CD1c-positive myeloid dendritic cell (primary cell): ENCODE results near the gene HDLBP.
A peak's percentile ranks its signal among the peaks of the same experiment; 100 is the strongest.

ENCODE experiments used
- DNase-seq: peaks from one replicate; pipeline ENCODE4 v3.0.0-alpha.2; 2016; ENCODE audit errors: extremely low spot score

The HDLBP gene

DNA sequence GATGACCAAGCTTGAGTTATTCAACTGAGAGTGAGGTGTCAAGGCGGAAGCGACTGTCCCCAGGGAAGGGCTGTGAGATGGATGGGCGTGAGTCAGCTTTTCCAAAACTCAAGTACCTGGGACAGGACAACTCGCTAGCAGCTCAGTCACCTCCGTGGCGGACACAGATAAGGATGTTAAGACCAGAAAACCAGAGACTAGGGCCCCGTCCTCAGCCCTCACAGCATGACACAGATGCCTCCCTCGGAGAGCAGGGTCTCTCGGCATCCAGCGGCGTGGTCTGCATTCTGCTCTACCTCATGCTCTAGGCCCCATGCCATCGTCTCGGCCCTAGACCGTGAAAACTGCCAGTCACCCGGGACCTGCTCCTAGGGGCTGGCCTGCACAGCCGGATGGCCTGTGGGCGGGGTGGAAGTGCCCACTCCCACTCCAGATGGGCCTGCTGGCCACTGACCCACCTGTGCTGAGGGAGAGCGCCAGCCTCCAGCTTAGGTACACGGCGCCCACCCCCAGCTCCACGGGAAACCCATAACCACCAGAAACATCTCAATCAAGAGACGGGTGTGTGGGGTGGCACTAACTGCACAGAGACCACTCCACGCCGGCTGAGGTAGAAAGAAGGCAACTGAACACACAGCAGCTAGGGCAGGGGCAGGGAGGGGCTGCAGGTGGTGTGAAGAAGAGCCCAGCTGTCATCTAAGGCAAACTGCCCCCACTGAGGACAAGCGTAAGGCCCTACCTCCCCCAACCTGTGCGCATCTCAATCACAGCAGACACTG is 87.2 kb downstream of the HDLBP start:
- DNase-seq = no peak

- DNase-seq = no peak
Measured at GRCh38 chr2:241227594-241227993, 87.9 kb downstream of the HDLBP start.

DNA sequence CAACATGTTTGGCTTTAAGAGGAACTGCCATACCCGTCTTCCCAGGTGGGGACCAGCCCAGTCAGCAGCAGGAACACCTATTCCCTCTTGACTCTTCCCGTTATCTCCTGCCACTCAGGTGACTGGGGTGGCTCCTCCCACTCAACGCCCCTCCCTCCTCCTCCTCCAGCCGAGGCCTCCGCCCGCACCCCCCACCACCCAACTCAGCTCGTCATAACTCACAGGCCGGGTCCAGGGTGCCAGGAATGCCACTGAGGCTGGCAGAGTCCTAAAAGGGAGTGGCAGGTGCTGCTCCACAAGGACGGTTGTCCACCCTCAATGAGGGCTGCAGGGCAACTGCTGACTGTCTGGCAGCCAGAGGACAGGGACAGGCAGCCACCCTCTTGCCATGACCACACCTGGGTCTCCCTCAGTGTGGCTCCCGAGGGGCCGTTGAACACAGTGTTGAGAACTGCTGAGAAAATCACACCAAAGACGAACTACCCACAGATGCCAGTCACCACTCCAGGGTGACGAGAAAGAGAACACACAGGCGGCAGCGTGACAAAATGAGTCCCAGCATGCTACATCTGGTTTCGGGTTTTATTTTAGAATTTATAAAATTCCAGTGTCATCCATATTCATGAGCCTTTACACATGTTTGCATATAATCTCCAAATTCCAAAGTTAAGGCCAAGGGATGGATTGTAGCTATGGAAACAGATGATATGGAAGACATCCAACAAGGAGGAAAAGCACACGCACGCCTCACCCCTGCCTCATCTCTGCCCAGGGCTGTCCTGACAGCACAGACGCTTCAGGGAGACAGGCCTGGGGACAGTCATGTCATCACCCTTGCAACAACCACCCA is 88.5 kb downstream of the HDLBP start:
- no peak for DNase-seq

GRCh38 chr2:241225983-241226382 is 89.5 kb downstream of the HDLBP start:
- no peak for DNase-seq

DNA sequence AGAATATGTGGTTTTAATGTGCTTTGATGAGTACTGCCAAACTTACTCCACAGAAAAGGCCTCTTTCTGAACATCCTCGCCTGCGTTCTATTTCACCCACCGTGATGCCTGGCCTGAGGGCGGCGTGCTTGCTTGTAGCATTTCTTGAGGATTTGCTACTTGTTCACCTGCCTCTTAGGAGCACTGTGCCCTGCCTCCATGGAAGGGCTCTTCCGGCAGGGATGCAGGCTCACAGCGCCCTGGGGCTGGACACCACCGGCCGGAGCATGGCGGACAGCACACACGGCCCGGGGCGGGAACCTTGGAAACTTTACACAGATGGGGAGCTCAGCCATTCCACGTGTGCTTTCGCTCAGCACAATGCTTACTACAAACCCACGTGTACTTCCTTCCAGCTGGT is 89.9 kb downstream of the HDLBP start:
- DNase-seq = no peak

DNA sequence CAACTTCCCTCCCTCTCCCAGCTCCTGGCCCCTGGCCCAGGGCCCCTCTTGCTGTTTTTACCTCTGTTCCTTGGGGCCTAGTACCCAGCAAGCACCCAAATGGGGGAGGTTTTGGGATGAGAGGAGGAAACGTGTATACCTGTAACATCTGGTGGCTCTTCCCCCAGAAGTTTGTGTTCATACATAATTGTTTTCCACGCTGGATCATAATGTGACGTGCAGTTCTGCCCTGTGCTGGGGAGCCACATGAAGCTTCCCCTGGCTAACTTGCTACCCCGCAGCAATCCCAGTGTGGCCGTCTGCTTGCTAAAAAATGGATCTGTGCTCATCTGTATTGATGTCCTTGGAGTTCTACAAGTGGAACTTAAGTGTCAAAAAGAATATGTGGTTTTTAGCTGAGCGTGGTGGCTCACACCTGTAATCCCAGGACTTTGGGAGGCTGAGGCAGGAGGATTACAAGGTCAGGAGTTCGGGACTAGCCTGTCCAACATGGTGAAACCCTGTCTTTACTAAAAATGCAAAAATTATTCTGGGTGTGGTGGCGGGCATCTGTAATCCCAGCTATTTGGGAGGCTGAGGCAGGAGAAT is 90.5 kb downstream of the HDLBP start:
- DNase-seq = no peak

DNA sequence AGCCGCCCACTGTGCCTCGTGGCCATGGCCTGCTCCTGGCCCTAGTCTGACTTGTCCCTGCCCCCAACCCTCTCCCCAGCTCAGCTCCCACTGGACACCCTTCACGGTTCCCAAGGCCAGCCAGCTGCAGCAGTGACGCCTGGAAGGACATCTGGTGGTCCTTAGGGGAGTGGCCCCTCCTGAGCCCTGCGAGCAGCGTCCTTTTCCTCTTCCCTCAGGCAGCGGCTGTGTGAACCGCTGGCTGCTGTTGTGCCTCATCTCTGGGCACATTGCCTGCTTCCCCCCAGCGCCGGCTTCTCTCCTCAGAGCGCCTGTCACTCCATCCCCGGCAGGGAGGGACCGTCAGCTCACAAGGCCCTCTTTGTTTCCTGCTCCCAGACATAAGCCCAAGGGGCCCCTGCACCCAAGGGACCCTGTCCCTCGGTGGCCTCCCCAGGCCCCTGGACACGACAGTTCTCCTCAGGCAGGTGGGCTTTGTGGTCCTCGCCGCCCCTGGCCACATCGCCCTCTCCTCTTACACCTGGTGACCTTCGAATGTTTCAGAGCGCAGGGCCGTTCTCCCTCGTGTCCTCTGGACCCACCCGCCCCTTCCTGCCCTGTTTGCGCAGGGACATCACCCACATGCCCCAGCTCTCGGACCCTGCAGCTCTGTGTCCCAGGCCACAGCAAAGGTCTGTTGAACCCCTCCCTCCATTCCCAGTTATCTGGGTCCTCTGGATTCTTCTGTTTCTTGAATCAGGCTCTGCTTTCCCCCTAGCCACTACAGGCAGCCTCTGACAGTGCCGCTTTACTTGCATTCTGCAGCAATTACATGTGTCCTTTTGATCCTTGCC is 91.2 kb downstream of the HDLBP start:
- no peak for DNase-seq

DNA sequence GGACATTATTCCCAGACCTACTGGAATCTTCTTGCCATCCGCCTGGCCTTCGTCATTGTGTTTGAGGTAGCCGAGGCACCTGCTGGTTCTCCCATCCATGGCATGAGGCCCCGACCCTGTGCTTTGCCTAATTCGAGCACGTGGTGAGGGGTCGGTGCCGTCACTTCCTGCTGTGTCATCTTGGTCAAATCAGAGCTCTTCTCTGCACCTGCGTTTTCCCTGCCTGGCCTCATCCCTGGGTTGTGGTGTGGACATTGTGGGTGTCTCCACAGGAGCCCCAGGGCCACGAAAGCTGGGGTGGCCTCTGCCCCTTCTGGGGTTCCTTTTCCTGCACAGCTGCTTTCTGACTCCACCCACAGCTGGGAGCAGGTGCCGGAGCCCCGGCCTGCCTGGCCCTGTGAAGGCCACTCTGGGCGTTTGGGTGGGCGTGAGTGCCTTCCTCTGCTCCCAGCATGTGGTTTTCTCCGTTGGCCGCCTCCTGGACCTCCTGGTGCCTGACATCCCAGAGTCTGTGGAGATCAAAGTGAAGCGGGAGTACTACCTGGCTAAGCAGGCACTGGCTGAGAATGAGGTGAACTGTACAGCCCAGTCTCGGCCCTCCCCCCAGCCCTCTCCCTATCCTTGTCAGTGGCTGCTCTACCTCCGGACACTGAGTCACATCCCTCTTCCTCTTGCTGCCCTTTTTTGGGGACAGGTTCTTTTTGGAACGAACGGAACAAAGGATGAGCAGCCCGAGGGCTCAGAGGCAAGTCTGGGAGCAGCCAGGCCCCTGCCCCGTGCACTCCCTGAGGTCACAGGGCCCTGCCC is 92.1 kb downstream of the HDLBP start:
- peak; percentile 20 for DNase-seq

- DNase-seq = no peak
Measured at GRCh38 chr2:241219856-241220356, 95.6 kb downstream of the HDLBP start.

DNA sequence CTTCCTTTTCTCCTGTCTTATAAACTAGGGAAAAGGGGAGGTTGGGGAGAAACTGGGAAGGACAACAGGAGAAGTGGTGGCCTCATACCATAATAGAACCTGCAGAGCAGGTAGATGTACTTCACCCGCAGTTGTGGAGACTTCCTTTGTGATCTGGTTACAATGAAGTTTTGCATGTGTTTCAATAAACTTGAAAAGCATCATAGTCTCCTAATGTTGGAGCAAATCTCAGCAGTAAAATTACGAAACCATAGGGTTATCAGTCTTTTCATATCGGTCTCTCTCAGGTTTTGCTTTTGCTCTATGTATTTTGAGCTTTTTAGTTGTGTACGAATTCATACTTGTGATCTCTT is 96.5 kb downstream of the HDLBP start:
- DNase-seq = no peak

- DNase-seq = peak; percentile 76
Measured at GRCh38 chr2:241218131-241219029, 97.1 kb downstream of the HDLBP start.

GRCh38 chr2:241217320-241218031 is 98.0 kb downstream of the HDLBP start:
- DNase-seq = peak; percentile 67

DNA sequence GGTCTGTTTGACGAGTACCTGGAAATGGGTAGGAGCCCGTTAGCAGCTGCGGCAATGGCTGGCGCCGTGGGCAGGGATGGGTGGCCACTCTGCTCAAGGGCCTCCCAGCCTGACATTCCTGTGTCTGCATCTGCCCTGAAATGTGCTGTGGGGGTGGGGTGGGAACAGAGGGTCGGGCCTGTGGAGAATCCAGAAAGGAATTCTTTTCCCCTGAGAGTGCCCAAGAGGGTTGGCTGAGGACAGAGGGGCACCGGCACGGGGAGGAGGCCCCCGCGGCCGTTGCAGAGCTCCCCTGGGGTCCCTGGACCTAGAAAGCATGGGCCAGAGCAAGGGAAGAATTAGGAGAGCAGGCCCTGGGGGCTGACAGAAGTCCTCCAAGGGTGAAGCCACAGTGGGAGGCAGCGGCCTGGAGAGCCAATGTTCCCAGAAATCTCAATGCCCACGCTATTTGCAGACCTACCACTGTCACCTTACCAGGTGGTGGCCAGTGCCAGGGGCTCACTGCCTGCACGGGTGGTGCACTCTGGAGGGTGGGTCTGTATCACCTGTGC is 99.2 kb downstream of the HDLBP start:
- no peak for DNase-seq

- no peak for DNase-seq
Measured at GRCh38 chr2:241215421-241215820, 100.1 kb downstream of the HDLBP start.

DNA sequence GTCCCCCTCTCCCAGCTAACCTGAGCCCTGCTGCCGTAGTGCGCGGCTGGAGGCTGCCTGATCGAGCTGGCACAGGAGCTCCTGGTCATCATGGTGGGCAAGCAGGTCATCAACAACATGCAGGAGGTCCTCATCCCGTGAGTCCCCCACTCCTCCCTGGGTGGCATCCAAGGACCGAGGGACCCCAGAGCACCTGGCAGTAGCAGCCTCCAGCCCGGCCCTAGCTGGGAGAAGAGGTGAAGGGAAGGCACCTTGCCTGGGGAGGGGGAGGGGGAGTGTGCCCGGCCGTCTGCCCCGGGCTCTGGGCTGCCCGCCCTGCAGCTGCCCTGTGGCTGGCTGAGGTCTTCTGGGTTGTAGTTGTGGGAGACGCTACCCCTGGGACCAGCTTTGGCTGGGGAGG is 100.7 kb downstream of the HDLBP start:
- DNase-seq = no peak

DNA sequence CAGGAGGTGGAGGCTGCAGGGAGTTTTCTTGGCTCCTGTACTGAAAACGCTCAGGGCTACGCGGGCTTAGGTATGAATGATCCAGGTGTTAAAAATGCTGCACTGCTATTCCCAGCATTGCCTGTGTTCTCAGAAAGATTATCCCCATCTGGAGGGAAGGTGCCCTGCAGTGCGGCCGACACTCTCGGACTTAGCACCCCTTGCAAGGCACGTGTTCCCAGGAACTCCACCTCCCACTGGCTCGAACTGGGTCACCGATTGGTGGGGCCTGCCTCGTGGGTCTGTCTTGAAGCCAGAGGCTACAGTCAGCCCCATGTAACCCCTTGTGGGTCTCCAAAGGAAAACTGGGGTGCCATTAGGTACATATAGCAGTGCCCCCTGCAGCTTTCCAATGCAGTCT is 101.3 kb downstream of the HDLBP start:
- no peak for DNase-seq

GRCh38 chr2:241213567-241213966 is 101.9 kb downstream of the HDLBP start:
- no peak for DNase-seq

GRCh38 chr2:241213041-241213440 is 102.4 kb downstream of the HDLBP start:
- DNase-seq = no peak

DNA sequence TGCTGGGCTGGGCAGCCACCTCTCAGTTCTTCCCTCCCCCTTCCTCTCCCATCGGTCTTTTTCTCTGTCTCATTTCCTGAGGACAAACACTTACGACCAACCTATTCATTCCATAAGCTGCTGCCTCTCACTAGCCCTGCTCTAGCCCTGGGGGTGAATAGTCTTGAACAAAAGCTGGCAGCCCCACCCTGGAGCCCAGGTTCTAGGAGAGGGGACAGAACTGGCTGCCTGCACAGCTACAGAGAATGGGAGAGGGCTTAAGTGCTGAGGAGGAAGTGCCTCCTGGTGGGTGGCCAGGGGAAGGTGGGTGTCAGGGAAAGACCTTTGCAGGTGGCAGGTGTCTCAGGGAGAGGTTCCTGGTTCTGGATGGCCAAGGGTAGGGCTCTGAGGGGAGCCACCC is 104.2 kb downstream of the HDLBP start:
- DNase-seq = no peak
